OCI-LY3 (cell line): ENCODE results near the gene JARID2.
A peak's percentile ranks its signal among the peaks of the same experiment; 100 is the strongest.

Source experiments
- H2AFZ ChIP-seq: fragments of 200-600, 300-600 bp; shearing (Covaris generic); 2 replicates; pipeline ENCODE4 v1.6.0; 2014; ENCODE audit warnings: antibody characterized with exemption, low read depth, low read length
- H3K27ac ChIP-seq: fragments of 200-600, 300-600 bp; sonication (generic); 2 replicates; pipeline ENCODE4 v1.5.1; 2014; ENCODE audit warnings: mild to moderate bottlenecking, low read length, moderate library complexity, mixed read lengths
- H3K27me3 ChIP-seq: fragments of 200-600, 300-600 bp; sonication (generic); 2 replicates; pipeline ENCODE4 v1.6.1; 2014; ENCODE audit warnings: low read depth, low read length, mixed read lengths
- H3K36me3 ChIP-seq: fragments of 200-600, 300-600 bp; sonication (generic); replicated peaks from 2 replicates; pipeline ENCODE3; 2014; ENCODE audit warnings: low read depth, low read length, mixed read lengths
- H3K4me1 ChIP-seq: fragments of 300-600, 200-600 bp; sonication (generic); 2 replicates; pipeline ENCODE4 v1.6.1; 2014; ENCODE audit warnings: low read length, mixed read lengths
- H3K4me2 ChIP-seq: fragments of 200-600, 300-600 bp; sonication (generic); 2 replicates; pipeline ENCODE4 v1.6.1; 2014; ENCODE audit warnings: low read length, mixed read lengths
- H3K4me3 ChIP-seq: fragments of 300-600, 200-600 bp; sonication (generic); 2 replicates; pipeline ENCODE4 v1.5.1; 2014; ENCODE audit warnings: antibody characterized with exemption, mild to moderate bottlenecking, low read length, moderate library complexity
- H3K79me2 ChIP-seq: fragments of 300-600, 200-600 bp; shearing (Covaris generic); 2 replicates; pipeline ENCODE4 v1.6.1; 2014; ENCODE audit warnings: mild to moderate bottlenecking, low read length, mixed read lengths
- H3K9ac ChIP-seq: fragments of 300-600, 200-600 bp; shearing (Covaris generic); 2 replicates; pipeline ENCODE4 v1.6.0; 2014; ENCODE audit warnings: mild to moderate bottlenecking, low read length, moderate library complexity
- H3K9me3 ChIP-seq: fragments of 200-600, 300-600 bp; shearing (Covaris generic); 2 replicates; pipeline ENCODE4 v1.6.1; 2014; ENCODE audit warnings: low read length, mixed read lengths; ENCODE audit not compliant: insufficient read depth
- H4K20me1 ChIP-seq: fragments of 200-600, 300-600 bp; sonication (generic); 2 replicates; pipeline ENCODE4 v1.6.1; 2016; ENCODE audit warnings: low read length, mixed read lengths; ENCODE audit not compliant: insufficient read depth
- EZH2phosphoT487 ChIP-seq: fragments of 200-600 bp; shearing (Covaris generic); IDR thresholded peaks from 2 replicates; pipeline ENCODE4 v1.6.1; 2018; ENCODE audit warnings: antibody characterized with exemption, mixed run types, low read depth
- TF ChIP-seq, protein P1 (sequence below): fragments of 200-600, 300-600 bp; sonication (generic); IDR thresholded peaks from 2 replicates; pipeline ENCODE4 v1.5.1; 2014; ENCODE audit warnings: antibody characterized with exemption, low read length, low read depth

The JARID2 gene

DNA sequence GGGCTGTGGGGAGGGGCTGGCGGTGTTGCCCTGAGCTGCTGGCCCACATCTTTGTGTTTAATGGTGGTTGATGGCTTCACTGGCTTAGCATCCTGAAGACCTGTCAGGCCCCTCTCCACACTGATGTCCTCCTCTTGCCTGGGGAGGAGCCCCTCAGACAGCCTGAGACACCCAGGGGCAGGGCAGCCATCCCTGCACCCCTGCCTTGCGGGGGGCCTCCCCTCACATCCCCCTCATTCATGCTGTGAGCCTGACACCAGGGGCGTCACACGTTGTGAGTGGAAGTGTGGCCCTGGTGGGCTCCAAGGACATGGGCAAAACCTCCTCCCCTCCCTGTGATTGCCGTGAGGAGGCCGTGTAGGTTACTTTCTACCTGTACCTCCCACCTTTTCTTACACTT lies 264.3 kb downstream of the JARID2 start:
- Histone ChIP-seq H3K4me1 (no peaks in the 10 kb centered on the region), H3K9me3 (no peaks in the 10 kb centered on the region), H3K79me2 (no peaks in the 10 kb centered on the region), H3K27me3 (no peaks in the 10 kb centered on the region), H3K36me3 (peaks cover 4% of the 10 kb centered on the region), H2AFZ (no peak overlapping the region), H3K4me3 (no peak overlapping the region), H3K4me2 (no peak overlapping the region), H3K27ac (no peak overlapping the region), H3K9ac (no peak overlapping the region), H4K20me1 (no peaks in the 10 kb centered on the region)
- TF ChIP-seq EZH2phosphoT487: no peak
- TF ChIP-seq, protein P1, sequence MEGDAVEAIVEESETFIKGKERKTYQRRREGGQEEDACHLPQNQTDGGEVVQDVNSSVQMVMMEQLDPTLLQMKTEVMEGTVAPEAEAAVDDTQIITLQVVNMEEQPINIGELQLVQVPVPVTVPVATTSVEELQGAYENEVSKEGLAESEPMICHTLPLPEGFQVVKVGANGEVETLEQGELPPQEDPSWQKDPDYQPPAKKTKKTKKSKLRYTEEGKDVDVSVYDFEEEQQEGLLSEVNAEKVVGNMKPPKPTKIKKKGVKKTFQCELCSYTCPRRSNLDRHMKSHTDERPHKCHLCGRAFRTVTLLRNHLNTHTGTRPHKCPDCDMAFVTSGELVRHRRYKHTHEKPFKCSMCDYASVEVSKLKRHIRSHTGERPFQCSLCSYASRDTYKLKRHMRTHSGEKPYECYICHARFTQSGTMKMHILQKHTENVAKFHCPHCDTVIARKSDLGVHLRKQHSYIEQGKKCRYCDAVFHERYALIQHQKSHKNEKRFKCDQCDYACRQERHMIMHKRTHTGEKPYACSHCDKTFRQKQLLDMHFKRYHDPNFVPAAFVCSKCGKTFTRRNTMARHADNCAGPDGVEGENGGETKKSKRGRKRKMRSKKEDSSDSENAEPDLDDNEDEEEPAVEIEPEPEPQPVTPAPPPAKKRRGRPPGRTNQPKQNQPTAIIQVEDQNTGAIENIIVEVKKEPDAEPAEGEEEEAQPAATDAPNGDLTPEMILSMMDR: no peak

DNA sequence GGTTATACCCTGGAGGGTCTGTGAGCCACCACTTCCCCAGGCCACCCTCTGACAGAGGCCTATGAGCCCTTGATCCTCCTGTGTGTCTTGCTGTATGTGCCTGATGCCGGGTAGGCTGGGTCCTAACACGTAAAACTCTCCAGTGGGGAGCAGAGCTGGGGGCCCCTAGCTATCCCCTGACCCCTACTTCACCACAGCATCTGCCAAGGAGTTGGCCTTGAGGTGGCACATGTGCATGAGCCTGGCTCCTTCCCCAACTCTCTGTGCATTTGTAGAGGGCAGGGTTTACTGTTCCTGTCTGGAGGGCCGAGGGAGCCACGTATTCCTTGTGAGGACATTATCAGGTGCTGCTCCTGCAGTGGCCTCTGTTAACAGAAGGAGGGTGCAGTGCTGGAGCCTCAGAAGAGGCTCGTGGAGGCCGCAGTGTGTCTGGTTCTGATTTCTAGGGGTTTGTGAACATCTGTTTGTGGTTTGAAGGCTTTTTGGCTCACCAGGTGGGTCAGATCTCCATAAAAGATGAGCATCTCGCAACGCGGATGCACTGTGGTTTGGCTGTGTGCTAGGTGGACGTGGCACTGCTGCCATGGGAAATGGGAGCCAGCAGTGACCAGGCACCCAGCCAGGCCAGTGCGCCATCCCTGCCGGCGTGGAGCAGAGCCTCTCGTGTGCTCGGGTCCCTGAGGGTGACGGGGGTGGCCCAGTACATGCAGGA lies 264.8 kb downstream of the JARID2 start:
- TF ChIP-seq, protein P1: no peak
- TF ChIP-seq EZH2phosphoT487: no peak
- Histone ChIP-seq H3K4me3 (no peak overlapping the region), H3K27ac (no peak overlapping the region), H3K36me3 (peaks cover 4% of the 10 kb centered on the region), H4K20me1 (no peaks in the 10 kb centered on the region), H3K4me2 (no peak overlapping the region), H3K9me3 (no peaks in the 10 kb centered on the region), H3K9ac (no peak overlapping the region), H3K79me2 (no peaks in the 10 kb centered on the region), H3K4me1 (no peaks in the 10 kb centered on the region), H2AFZ (no peak overlapping the region), H3K27me3 (no peaks in the 10 kb centered on the region)

DNA sequence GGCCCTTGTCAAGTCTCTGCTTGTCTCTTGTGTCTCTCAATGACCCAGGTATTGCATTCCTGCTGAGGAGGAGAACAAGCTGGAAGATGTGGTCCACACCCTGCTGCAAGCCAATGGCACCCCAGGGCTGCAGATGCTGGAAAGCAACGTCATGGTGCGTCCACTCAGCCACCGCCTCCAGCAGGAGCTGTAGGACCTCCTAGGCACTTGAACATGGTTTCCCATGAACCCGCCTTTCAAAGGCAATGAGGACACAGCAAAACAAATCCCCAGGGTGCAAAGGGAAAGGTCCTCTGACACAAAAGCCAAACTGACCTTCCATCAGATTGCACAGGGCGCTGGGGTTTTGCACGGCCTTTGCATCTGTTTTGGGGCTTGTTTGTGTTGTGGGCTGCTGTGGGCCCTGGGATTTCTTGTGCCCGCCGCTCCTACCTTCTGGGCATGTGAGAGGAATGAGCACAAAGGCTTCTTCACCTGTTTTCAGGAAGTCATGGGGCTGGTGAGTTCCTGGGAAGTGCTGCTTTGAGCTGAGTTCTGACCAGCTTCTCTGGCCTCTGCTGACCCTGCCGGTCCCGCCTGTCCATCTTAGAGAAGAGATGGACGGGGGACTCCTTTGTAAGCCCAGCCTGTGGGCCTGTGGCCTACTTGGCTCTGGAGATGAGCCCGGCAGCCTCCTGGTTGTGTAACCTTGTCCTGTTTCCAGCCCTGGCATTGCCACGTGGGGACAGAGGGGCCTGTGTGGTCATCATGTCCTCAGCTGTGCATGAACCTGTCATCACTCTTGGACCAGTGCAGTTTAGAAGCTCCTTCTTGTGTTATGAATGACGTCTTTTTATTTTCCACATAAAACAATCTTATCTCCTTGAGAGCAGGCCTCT lies 265.6 kb downstream of the JARID2 start:
- Histone ChIP-seq H3K9me3 (no peaks in the 10 kb centered on the region), H3K27ac (no peak overlapping the region), H3K27me3 (no peaks in the 10 kb centered on the region), H4K20me1 (no peaks in the 10 kb centered on the region), H3K79me2 (no peaks in the 10 kb centered on the region), H3K36me3 (peaks cover 4% of the 10 kb centered on the region), H3K4me2 (no peak overlapping the region), H3K4me1 (no peaks in the 10 kb centered on the region), H3K9ac (no peak overlapping the region), H2AFZ (no peak overlapping the region), H3K4me3 (no peak overlapping the region)
- TF ChIP-seq EZH2phosphoT487: no peak
- TF ChIP-seq, protein P1: no peak

DNA sequence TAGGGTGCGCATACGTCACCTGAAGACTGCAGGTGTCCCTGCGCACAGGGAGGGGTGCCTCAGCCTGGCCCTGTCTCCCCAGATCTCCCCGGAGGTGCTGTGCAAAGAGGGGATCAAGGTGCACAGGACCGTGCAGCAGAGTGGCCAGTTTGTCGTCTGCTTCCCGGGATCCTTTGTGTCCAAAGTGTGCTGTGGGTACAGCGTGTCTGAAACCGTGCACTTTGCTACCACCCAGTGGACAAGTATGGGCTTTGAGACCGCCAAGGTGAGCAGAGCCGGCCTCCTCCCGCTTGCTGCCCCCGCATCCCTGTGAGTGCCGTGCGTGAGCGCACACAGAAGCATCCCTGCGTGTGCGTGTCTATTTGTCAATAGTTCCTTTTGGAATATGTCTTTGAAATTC lies 266.3 kb downstream of the JARID2 start:
- Histone ChIP-seq H3K79me2 (no peaks in the 10 kb centered on the region), H3K4me2 (no peak overlapping the region), H3K4me3 (no peak overlapping the region), H2AFZ (no peak overlapping the region), H3K36me3 (peaks cover 4% of the 10 kb centered on the region), H3K9ac (no peak overlapping the region), H3K27ac (no peak overlapping the region), H4K20me1 (no peaks in the 10 kb centered on the region), H3K27me3 (no peaks in the 10 kb centered on the region), H3K4me1 (no peaks in the 10 kb centered on the region), H3K9me3 (no peaks in the 10 kb centered on the region)
- TF ChIP-seq EZH2phosphoT487: no peak
- TF ChIP-seq, protein P1: peak; percentile 7; the same call in 1 of the 2 replicates
